ENCODE results near the gene WDR62.
A peak's percentile ranks its signal among the peaks of the same experiment; 100 is the strongest.
"Not testable (repeated sequence)": the region's sequence is repeated elsewhere in the genome, so short reads cannot be mapped to it uniquely, and the experiment has no call there.

The WDR62 gene

GRCh38 chr19:36113425-36113824, 58.7 kb downstream of the WDR62 start:
- DNase-seq (ENCODE audit: low spot score), result no peak

- peak; percentile 66 for DNase-seq (ENCODE audit: low spot score)
Observed at GRCh38 chr19:36113894-36114720, 59.4 kb downstream of the WDR62 start.

- peak; percentile 100 for DNase-seq (ENCODE audit: low spot score)
Observed at GRCh38 chr19:36114721-36115452, 60.2 kb downstream of the WDR62 start, which contains the start of gene POLR2I. POLR2I (minus strand) TSS chr19:36114875; CDS start chr19:36114856, 19 bp downstream.

- peak; percentile 90 for DNase-seq (ENCODE audit: low spot score)
Observed at GRCh38 chr19:36115453-36116343, 61.0 kb downstream of the WDR62 start, which contains the start of gene TBCB. TBCB (plus strand) TSS chr19:36115468; CDS start chr19:36115561, 93 bp downstream.

GRCh38 chr19:36116344-36116637, 61.6 kb downstream of the WDR62 start:
- no peak for DNase-seq (ENCODE audit: low spot score)

GRCh38 chr19:36120092-36120983, 65.6 kb downstream of the WDR62 start:
- no peak for DNase-seq (ENCODE audit: low spot score)

GRCh38 chr19:36120984-36121358, 66.3 kb downstream of the WDR62 start:
- DNase-seq (ENCODE audit: low spot score), result no peak

GRCh38 chr19:36121486-36122124, 66.9 kb downstream of the WDR62 start:
- no peak for DNase-seq (ENCODE audit: low spot score)

GRCh38 chr19:36125557-36125956, 70.9 kb downstream of the WDR62 start:
- no peak for DNase-seq (ENCODE audit: low spot score)

- DNase-seq (ENCODE audit: low spot score), result no peak
Observed at GRCh38 chr19:36128392-36128736, 73.7 kb downstream of the WDR62 start.

- DNase-seq (ENCODE audit: low spot score), result not testable (repeated sequence)
Observed at GRCh38 chr19:36131221-36131620, 76.5 kb downstream of the WDR62 start.

- not testable (repeated sequence) for DNase-seq (ENCODE audit: low spot score)
Observed at GRCh38 chr19:36134867-36135266, 80.2 kb downstream of the WDR62 start.

GRCh38 chr19:36136964-36137686, 82.4 kb downstream of the WDR62 start:
- DNase-seq (ENCODE audit: low spot score), result peak; percentile 81

- no peak for DNase-seq (ENCODE audit: low spot score)
Observed at GRCh38 chr19:36139120-36139472, 84.4 kb downstream of the WDR62 start.

- peak; percentile 98 for DNase-seq (ENCODE audit: low spot score)
Observed at GRCh38 chr19:36139473-36140303, 85.0 kb downstream of the WDR62 start, which contains the start of gene CAPNS1. CAPNS1 (plus strand) TSS chr19:36140066; CDS start chr19:36141012, 946 bp downstream.

- DNase-seq (ENCODE audit: low spot score), result peak; percentile 64
Observed at GRCh38 chr19:36140304-36141038, 85.8 kb downstream of the WDR62 start.

- DNase-seq (ENCODE audit: low spot score), result peak; percentile 95
Observed at GRCh38 chr19:36141039-36141927, 86.6 kb downstream of the WDR62 start.

Data from GM03348 (cell line).